Right renal pelvis (tissue), 4 donors: ENCODE measurements around the gene ATG2A. TPM values are rescaled to one million over a fixed set of nuclear protein-coding genes. Genes with fewer than 3 reads are reported as not detected.

Source experiments
- DNase-seq, 4 donors: peaks; one replicate each; pipeline ENCODE4 v3.0.0-alpha.2; 2013; ENCODE audit warnings: low read depth in 4 of 4, low spot score in 3 of 4, missing footprints in 1 of 4
- polyA plus RNA-seq, 4 donors: library from polyadenylated mRNA; unstranded; fragments of 120-200 nt; gene quantifications; one replicate each; pipeline ENCODE4 v1.2.1, GENCODE V29; 2013; ENCODE audit not compliant: insufficient read length in 4 of 4

ATG2A gene
- polyA plus RNA-seq, 4 donors, result 15.5 to 25.9 (median 16.5) TPM

DNA sequence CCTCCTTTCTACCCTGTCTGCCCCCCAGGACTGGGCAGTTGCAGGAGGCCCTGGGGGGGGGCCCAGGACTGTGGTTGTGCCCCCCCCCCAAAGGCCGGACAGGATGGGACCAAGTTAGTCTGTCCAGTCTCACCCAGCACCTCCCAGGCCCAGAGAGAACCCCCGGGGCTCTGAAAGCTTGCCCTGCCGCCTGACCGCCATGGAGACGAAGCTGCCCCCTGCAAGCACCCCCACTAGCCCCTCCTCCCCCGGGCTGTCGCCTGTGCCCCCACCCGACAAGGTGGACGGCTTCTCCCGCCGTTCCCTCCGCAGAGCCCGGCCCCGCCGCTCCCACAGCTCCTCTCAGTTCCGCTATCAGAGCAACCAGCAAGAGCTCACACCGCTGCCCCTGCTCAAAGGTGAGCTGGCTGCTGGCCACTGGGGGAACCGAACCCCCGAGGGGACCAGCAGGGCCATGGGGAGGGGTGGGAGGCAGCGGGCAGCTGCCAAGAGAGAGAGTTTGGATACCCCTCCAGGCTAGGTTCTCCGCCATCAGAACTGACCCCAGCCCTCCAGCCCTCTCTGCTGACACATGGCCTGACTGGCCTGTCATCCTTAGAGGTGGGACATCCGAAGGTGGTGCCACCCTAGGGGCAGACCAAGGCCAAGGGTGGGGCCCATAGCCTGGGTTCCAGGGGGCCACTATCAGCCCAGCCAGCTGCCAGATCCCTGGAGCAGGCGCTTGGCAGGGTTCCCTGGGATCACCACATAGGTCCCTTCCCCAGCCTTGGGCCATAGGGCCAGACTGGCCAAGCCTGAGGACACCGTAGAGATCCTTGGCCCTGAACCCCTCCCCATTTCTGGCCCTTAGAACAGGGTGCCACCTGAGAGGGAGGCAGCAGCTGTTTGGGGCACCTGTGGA, 8.8 kb upstream of the ATG2A start:
- no peak for DNase-seq

DNA sequence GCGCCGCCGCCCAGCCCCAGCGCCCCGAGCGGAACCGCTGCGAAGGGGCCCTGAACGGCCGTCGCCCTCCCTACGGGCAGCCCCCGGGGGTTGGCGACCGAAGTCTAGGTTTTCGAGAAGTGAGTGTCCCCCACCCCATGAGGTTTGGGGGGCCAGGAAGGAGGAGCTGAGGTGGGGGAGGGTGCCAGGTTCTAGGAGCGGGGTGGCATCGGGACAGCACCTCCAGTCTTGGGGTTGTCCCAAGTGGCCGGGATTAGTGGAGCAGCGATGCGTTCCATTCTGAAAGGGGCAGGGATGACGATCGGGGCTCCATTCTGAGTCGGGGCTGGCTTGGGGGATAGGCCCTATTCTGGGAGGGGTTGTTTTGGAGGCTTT, 7.9 kb upstream of the ATG2A start:
- no peak for DNase-seq

DNA sequence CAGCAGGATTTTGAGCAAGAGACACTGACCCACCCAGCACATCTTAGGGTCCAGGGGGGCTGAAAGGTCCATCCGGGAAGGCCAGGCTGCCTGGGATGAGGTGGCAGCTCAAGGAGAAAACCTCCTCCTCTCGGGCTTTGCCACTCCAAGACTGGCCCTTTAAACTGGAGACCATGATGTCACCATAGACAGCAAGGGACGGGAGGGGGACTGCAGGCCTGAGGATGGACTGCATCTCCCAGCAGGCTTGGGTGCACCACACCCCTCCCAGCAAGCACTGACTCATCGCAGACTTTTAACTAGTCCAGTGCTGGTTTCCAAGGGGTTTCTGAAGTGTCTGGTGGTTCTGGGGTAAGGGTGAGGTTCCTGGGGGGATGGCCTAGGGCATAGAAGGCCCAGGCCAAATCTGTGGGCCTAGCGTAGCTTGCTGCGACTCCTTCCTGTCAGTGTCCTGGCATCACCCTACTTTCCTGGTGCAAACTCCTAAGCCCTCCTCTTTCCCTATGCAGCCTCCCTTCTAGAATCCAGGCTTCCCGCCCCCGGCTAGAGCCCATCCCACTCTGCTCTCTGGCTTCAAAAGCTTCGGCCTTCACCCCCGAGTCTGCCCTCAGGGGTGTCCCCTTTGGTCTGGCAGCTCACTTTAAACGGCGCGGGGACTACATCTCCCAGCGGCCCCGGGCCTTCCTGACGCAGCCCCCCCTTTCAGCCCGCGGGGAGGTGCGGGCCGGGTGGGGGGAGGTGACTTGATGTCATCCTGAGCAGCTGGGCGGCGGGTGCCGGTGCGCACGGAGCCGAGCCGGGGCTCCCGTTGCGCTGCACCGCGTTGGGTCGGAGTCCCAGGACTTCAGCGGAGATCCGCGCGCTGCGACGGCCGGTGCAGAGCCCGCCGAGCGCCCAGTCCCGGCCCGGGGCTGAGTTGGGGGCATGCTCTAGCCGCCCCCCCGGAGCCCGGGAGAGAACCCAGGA, 7.2 kb upstream of the ATG2A start, which contains the start of gene PPP2R5B:
Gene PPP2R5B (plus strand): TSS at position 746 of the 966 bp plus-strand sequence. CDS start 1,046 bp downstream, outside the sequence.
- DNase-seq, result peak; percentile 74 to 80 (median 78)

DNA sequence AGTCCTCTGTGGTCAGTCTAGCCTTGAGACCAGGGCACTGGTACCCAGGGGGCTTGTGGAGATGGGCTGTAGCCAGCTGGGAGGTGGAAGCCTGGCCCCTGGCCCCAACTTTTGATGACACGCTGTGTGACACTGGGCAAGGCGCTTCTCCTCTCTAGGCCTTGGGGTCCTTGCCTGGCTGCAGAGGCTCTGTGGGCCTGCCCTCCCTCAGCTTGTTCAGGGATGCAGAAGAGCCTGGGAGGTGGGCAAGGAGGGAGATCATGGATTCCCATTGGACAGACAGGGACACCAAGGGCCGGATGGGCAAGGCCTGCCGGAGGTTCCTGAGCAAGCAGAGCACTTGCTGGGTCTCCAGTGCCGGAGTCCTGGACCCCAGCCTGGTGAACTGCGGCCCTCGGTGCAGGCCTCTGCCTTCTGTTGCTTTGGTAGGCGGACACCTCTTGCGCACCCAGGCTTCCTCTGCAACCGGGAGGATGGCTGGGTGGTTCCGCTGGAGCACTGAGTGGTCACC, 6.2 kb upstream of the ATG2A start:
- no peak for DNase-seq

DNA sequence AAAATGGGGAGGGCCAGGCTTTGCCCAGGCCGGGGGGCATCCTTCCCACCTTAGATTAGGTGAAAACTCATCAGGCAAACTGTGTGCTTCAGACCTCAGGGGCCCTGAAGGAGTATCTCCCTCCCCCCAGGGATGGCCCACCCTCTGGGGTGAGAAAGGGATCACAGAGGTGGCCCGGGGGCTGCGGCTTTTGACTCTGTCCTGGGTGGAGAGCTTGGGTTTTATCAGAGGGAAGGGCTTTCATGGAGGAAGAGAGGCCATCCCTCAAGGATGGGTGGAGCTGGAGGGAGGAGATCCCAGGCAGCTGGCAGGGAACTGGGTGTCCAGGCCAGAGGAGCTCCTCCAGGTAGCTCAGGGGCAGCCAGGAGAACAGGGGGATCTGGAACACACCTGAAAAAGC, 4.4 kb upstream of the ATG2A start:
- DNase-seq, result no peak

DNA sequence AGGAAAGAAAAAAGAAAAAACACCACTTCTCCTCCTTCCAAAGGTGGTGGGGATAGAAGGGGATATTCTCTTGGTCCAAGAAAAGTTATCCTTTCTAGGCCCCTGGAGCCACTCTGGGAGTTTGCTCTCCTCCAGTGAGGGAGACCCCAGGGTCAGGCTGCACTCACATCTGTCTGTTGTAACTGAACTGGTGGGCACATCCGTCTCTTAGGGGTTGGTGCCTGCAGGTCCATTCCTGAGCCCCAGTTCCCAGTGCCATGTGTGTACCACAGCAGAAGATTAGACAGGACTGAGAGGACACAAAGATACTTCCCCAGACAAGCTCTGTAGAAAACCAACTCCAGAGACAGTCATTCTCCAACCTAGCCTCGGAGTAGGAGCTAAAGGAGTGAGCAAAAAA, 3.1 kb upstream of the ATG2A start:
- DNase-seq, result no peak

DNA sequence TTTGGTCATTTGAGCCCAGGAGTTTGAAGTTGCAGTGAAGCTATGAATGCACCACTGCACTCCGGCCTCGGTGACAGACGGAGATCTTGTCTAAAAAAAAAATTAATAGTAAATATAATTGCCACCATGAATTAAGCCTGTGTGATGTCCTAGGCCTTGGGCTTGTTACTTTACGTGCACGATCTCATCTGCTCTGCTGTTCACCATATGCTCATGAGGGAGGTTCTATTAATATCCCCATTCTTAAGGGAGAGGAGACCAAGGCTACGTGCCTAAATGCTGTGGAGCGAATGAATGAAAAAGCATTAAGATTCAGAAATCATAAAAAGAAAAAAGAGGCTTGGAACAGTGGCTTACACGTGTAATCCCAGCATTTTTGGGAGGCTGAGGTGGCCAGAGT, 2.6 kb upstream of the ATG2A start:
- DNase-seq, result no peak

DNA sequence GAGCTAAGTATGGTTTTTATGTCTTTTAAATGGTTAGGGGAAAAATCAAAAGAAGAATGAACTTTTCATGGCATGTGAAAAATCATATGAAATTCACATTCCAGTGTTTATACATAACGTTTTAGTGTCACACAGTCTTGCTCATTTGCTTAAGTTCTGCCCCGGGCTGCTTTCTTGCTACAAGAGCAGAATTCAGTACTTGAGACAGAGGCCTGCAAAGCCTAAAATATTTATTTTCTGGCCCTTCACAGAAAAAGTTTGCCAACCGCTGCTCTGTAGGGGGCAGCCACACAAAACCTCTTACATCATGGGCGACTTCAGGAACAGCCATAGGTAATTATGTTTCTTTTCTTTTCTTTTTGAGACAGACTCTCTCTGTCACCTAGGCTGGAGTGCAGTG, 1.0 kb upstream of the ATG2A start:
- no peak for DNase-seq

DNA sequence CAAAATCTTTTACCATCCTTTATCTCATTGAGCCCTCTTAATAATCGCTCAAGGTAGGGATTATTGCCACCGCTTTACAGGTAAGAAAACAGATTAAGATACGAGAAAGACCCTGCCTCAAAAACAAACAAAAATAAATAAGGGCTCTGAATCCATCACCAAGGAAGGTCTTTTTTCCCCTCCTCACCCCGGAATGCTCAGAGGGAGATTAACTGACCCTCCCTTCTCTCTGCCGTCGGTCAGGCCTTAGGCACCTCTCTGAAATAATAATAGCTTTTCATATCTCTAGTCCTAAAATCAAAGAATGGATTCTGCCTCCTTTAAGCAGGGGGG, 620 bp upstream of the ATG2A start:
- DNase-seq, result no peak

DNA sequence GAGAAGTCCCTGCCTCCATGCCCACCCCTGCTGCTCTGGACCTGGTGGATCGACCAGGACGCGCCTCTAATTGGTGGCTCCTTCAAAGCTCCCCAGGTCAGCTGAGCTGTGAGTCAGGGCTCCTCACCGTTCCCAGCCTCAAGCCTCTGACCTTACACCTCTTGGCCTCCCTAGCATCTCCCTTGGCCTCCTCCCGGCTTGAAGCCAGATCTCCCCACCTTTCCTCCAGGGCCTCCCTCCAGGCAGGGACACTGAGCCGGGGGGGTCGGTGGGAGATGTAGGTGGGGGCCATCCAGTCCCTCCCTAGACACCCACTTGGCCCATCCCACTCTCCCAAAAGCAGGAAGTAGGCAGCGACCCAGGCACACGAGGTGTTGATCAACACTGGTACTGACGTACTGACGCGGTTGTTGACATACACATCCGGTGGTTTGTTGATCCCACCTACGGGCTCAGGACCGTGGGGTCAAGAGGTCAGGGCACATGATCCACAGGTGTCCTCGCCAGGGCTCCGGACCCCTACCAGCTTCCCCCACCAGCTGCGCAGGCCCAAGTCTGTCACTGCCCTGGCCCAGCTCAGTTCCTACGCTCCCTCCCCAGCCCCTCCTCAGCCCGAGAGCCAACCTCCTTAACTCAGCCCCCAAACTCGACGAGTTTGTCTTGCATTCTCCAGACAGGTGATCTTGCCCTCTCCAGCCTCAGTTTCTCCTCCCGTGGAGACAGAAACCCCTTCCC, 802 bp downstream of the ATG2A start:
- DNase-seq, result no peak

DNA sequence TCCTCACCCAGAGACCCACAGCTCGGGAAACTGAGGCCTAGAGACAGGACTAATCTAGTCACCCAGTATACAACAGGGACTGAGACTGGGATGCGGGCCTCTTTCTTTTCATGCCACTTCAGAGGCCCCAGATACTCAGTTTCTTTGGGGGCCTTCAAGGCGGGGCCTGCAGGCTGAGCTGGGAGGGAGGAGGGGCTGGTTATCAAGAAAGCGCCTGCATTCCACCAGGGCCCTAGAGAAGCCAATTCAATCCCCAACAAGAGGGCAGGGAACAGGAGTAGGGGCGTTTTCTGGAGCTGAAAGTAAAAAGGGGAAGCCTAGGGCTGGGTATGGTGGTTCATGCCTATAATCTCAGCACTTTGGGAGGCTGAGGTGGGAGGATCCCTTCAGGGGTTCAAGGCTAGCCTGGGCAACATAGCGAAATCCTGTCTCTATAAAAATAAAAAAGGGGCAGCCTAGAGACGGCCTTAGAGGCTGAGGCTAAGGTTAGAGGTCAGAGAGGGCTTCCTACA, 1.6 kb downstream of the ATG2A start:
- DNase-seq, result no peak

DNA sequence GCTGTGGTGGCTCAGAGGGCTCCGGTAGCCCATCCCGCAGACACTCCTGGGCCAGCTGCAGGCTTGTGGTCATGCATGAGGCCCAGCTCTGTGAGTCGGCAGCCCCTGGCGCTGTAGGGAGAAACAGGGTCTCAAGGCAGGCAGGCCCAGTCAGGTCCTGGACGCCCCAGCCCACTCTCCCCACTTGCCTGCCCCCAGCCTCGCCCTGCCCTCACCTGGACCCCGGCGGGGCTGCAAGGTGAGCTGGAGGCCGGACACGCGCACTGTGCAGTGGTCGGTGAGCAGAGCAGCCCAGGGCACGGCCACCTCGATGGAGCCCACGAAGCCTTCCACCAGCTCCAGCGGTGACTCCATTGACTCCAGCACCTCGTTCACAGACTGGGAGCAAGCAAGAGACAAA, 2.9 kb downstream of the ATG2A start:
- no peak for DNase-seq

DNA sequence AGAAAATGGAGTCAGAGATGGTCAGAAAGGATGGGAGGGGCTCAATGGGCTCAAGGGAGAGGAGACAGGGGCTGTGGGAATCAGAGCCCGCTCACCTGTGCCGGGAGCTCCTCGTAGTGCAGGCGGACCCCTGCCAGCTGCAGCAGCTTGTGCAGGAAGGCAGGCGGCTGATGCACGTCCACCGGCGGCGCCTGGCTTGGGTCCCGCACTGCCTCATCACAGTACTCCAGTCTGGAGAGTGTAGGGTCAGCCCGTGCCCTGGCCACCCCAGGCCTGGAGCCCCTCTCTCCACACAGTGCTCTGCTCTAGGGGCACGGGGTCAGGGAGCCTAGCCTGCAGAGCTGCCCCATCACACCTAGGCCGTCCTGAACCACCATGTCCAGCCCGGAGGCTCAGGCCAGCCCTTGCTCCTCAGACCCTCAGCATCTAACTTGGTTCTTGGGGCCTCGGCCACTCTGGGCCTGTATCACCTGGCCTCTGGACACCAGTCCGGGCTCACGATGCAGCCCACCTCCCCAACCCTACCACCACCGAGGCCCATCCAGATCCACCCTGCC, 3.8 kb downstream of the ATG2A start:
- no peak for DNase-seq

DNA sequence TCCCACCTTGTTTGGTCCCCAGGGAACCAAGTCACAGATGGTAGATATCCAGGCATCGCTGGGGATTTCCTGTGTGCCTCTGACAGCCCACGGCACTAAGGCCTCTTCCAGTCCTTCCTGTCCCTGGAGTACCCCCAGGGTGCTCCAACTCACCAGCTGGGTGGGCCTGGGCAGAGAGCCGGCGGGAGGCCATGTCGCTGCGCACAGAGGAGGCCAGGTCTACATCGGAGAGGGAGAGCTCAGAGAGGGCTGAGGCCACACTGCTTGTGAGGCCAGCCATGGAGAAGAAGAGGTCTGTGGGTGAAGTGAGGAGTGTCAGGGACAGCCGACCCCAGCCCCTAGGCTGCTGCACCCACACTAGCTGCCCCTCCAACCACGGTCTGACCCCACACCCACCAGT, 5.3 kb downstream of the ATG2A start:
- no peak for DNase-seq

DNA sequence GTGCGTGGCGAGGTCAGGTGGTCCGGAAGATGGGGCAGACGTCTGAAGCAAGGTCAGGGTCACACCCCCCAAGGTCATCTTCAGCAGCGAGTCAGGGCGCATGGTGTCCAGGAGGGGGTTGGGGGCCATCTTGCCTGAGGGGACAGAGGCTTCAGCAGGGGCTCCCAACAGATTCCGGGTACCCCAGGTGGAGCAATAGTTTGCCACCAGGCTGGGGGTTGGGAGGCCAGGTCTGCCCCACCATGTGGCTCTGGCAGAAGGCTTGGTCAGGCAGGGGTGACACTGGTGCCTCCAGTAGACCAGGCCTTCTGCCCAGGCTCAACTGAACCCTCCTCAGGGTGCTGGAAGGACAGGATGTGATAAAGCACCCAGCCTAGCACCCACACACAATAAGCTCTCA, 5.9 kb downstream of the ATG2A start:
- DNase-seq, result no peak

DNA sequence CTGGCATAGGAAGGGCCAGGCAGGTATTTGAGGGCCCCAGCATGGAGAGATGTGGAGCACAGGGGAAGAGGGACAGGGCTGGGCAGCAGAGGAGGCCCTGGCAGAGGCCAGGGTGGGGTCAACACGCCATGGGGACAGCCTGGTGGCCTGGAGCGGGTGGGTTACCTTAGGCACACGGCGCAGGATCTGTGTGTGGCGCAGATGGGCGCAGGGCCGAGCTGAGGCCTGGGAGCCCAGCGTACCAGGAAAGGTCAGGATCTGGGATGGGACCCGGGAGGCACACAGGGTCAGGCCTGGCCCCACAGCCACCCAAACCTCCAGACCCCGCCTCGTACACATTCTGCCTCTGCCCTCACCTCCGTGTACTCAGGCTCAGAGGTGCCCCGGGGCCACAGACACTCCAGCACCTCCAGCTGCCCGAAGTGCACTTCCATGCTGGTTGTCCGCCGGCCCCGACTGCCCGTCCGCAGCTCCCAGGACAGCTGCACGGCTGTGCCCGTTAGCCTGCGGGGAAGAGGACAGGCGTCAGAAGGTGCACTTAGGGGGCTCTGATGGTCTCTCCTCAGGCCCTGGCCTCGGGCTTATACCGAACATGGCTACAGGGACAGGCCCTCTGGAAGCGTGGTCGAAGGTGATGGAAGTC, 6.4 kb downstream of the ATG2A start:
- DNase-seq, result no peak

DNA sequence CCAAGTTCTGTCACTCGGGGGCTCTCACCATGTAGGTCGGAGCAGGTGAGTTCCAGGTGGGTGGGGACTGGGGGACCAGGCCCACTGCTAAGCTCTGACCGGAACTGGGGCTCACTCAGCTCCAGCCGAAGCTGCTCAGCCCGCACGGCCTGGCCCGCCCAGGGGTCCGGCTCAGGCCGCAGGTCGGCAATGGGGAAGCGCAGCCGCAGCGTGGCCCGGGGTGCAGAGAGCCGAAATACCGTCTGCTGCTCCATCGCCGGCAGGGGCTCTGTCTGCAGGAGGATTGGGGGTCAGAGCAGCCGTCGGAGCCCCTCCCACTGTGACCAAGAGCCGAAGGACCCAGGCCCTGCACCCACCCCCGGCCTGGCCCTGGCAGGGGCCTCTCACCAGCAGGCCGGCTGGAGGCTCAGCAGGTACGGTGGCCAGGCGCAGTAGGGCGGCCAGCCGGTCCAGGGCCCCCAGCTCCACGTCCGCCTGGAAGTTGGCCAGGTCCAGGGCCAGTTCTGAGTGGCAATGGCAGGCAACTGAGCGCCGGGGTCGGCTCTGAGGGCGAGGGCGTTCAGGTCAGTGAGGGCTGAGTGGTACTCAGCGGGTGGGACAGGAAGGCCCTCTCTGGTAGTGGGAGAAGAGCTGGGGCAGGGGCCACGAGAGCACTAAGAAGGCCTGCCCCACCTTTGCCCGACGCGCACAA, 7.2 kb downstream of the ATG2A start:
- no peak for DNase-seq

DNA sequence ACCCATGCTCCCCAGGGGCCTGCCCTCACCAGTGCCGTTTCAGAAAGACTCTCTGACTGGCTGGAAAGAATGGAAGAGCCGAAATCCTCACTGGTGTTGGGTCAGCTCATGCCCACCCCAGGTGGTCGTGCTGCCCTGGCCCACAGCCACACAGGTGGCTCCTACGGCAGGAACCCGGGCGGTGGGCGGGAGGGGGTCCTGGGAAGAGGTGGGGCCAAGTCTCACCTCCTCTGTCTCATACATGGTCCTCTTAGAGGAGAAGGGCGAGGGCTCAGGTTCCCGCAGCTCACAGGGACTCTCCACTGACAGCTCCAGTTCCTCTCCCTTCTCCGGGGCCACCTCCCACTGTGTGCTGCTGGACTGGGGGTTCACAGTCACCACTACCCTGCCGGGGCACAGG, 8.2 kb downstream of the ATG2A start:
- no peak for DNase-seq

DNA sequence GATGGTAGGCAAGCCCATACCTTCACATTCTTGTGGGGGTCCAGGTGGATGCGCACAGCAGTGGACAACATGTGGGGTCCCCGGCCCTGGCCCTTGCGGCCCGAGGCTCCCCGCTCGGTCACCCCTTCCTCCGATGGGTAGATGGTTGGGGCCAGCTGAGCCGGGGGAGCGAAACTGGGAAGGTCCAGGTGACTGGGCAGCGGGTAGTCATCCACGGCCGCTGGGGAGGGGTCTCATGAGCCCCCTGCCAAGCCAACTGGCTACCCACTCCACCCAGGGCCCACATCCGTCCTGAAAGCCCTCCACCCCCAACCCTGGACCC, 10.7 kb downstream of the ATG2A start:
- no peak for DNase-seq
